ENCODE results near the gene DPY19L1.
"Not testable (repeated sequence)": the region's sequence is repeated elsewhere in the genome, so short reads cannot be mapped to it uniquely, and the experiment has no call there.

Gene DPY19L1

DNA sequence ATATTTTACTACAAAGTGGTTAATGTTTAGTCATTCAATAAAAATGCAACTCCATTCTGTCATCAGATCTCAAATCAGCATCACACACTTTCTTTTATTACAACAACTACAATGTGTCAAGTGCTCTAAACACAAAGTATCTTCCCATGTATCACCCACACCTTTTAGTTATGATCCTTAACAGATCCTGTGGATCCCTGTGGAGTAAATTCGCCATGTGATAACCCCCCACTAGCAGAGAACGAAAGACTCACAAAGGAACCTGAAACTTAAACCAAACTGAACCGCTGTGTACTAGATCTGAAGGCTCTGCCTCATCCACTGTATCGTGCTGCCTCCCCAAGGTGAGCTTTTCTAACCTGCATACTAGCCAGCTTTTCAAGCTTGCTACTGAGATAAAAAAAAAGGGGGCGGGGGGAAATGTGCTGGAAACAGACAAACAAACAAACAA lies 1.7 kb downstream of the DPY19L1 start:
- no peak for DNase-seq (ENCODE audit: low read depth, low spot score)

GRCh38 chr7:35032166-35032565 lies 5.1 kb downstream of the DPY19L1 start:
- DNase-seq (ENCODE audit: low read depth, low spot score) = no peak

DNA sequence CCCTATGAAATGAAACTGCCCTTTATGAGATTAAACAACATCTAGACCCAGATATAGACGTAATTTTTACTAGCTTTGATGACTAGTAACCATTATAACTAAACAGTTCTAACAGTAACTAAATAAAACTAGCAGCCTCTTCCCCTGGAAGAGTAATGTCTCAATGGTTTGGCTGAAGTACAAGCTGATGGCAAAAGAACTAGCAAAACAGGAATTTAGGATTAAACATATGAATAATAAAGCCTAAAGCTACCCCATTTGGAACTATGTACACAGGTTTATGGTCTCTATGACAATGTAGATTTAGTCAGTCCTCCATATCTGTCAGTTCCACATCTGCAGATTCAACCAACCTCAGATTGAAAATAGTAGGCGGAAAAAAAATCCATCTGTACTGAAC lies 6.4 kb downstream of the DPY19L1 start:
- DNase-seq (ENCODE audit: low read depth, low spot score) = no peak

DNA sequence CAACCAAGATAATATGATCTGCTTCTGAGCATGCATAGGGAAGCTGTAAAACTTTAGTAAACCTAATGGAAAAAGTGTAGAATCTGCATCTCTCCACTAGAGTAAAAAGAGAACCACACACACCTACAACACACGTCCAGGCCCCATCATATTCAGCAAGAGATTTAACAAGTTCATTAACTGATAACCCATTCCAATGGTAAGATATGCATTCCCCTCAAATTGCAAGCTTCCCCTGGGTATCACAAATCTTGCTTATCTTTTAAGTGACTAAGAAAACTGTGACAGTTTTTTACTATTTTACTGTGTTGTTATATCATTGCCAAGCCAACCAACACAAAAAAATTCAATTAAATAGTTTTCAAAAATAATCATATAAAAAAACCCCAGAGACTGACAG lies 8.0 kb downstream of the DPY19L1 start:
- no peak for DNase-seq (ENCODE audit: low read depth, low spot score)

DNA sequence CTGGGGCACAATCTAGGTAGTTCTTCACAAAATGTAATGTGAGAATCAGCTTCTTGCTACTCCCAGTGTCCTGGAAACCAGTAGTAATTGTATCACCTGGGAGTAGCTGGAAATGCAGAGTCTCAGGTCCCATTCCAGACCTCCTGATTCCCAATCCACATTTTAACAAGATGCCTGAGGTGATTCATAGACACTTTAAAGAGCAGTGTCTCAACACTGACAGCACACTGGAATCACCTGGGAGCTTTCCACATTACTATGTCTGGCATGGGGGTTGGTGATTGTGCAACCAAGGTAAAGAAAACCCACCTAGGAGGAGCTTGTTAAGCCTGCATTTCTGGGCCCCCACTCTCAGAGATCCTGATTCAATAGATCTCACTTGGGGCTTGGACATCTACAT lies 11.1 kb downstream of the DPY19L1 start:
- no peak for DNase-seq (ENCODE audit: low read depth, low spot score)

DNA sequence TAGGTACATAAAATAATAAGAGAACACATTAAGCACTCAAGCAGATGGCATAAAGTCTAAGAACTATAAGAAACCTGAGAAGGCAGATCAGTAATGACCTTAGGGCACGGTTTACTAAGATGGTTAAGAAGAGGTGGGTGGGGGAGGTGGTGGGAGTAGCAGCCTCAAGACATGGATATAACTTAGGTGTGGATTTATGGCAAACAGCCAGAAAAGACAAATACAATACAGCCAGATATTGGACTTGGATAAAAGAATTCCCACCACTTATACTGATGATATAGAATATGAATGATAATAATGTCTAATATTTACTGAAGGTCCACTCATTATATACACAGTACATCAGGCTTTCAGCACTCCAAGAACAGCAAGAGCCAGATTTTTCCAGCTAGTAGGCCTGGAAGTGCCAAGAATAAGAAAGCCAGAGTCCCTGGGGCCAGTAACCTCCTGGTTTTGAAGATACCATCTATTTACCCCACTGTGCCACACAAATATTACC lies 11.9 kb downstream of the DPY19L1 start:
- no peak for DNase-seq (ENCODE audit: low read depth, low spot score)

GRCh38 chr7:35024298-35024697 lies 13.0 kb downstream of the DPY19L1 start:
- no peak for DNase-seq (ENCODE audit: low read depth, low spot score)

- no peak for DNase-seq (ENCODE audit: low read depth, low spot score)
These were observed 14.6 kb downstream of the DPY19L1 start for GRCh38 chr7:35022725-35023124.

DNA sequence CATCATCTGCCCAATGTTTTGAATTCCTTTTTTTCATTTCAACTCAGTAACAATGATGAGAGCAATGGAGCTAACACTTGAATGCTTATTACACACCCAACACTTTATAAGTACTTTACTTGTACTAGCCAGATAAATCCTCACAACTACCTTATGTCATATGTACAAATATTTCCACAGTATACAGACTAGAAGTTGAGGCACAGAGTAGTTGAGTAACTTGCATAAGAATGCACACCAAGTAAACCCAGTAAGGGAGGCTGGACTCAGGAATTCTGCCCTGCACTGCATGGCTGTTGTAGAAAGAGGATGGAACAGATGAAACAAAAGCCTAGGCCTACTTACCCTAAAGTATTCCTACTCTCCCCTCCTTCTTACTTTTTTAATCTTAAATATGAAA lies 15.8 kb downstream of the DPY19L1 start:
- DNase-seq (ENCODE audit: low read depth, low spot score) = no peak

GRCh38 chr7:35019801-35020200 lies 17.5 kb downstream of the DPY19L1 start:
- DNase-seq (ENCODE audit: low read depth, low spot score) = no peak

DNA sequence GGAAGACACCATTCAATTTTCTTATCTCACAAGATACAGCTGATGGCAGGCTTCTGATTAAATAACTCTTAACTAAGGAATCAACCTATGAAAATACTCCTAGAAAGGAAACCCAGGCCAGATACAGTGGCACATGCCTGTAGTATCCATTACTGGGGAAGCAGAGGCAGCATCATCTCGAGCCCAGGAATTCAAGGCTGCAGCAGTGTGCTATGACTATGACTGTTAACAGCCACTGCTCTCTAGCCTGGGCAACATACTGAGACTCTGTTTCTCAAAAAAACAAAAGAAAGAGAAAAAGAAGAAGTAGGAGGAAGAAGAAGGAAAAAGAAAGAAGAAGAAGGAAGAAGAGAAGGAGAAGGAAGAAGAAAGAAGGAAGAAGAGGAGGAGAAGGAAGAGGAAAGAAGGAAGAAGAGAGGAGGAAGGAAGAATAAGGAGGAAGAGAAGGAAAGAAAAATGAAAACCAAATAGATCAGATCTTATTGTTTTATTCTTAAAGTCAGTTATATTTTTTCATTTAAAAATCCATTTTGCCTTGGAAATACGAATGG lies 18.0 kb downstream of the DPY19L1 start:
- DNase-seq (ENCODE audit: low read depth, low spot score) = no peak

DNA sequence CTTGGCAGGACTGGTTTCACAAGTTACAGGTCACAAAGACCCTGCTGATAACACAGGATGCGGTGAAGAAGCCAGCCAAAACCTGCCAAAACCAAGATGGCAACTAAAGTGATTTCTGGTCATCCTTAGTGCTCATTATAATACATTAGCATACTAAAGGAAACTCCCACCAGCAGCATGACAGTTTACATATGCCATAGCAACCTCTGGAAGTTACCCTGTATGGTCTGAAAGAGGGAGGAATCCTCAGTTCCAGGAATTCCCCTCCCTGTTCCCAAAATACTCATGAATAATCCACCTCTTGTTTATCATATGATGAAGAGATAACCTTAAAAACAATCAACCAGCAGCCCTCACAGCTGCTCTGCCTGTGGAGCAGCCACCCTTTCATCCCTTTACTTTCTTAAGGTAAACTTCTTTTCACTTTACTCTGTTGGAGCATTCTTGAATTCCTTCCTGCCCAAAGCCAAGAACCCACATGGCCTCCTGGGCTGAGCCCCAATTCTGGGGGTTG lies 21.9 kb downstream of the DPY19L1 start:
- no peak for DNase-seq (ENCODE audit: low read depth, low spot score)

- DNase-seq (ENCODE audit: low read depth, low spot score) = no peak
These were observed 25.1 kb downstream of the DPY19L1 start for GRCh38 chr7:35012160-35012559.

- no peak for DNase-seq (ENCODE audit: low read depth, low spot score)
These were observed 26.2 kb downstream of the DPY19L1 start for GRCh38 chr7:35011085-35011484.

DNA sequence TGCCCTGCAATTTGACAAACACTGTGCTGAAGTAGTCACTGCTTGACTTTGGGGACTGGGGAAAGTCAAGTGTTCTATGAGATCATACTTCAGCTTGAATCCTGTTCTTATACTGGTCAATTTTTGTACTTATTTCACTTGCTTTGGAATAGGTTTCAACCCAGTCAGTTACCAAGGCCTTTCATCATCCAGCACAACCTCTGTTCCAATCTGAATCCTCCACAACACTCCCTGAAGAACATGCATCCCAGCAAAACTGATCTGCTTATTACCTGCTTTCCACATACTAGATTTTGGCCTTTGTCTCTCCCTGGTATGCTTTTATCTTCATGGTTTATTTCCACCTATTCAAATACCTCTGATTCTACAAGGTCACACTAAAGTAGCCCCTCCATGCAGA lies 29.5 kb downstream of the DPY19L1 start:
- no peak for DNase-seq (ENCODE audit: low read depth, low spot score)

DNA sequence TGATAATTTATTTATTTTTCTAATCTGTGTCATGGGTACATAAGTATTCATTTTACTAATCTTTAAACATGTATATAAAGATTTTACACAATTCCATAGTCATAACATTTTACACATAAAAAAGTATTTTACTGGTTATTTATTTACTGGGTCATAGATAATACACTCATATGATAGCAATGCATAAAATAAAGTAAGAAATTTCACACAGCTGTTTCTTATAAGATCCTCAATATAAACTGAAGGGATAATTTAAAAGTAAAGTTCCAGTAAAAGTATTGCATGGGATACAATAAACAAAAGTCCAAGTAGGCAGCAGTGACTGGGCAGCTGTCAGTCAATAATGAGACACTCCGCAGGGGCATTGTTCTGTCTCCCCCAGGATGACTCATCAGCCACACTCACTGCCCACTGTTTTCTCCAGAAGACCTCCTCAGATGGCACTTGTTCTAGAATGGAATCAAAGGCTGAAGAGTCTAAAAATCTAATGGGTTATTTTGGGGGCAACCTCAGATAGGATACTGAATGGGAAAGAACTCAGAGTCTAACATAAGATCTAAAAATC lies 32.7 kb downstream of the DPY19L1 start:
- no peak for DNase-seq (ENCODE audit: low read depth, low spot score)

DNA sequence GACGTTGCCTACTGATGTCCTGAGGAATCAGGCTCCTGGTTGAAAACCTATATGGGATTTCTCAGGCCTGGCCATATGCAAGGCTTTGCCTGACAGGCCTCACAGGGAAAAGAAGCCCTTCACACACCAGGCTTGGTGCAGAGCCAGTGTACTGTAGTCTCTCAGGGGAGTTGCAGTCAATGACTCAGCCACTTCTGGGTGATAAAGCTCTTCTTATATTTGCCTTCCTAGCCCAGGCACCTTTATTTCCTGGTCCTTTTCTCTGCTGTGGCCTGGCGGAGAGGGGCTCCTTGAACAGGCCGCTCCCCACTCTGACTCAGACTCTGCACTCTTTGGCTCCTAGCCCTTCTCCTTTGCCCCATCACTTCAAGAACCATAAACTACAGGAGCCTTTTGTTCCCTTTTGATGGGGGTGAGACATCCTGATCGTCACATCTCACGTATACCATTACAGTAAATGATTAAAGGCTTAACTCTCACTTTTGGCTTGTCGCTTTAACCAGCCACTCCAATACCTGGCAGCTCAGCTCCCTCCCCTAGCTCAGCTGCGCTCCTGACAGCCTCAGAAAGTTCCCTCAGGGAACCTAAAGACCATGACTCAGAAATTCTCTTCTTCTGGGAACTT lies 33.5 kb downstream of the DPY19L1 start:
- no peak for DNase-seq (ENCODE audit: low read depth, low spot score)

- not testable (repeated sequence) for DNase-seq (ENCODE audit: low read depth, low spot score)
These were observed 34.1 kb downstream of the DPY19L1 start for GRCh38 chr7:35003177-35003650.

- not testable (repeated sequence) for DNase-seq (ENCODE audit: low read depth, low spot score)
These were observed 39.0 kb downstream of the DPY19L1 start for GRCh38 chr7:34998335-34998734.

DNA sequence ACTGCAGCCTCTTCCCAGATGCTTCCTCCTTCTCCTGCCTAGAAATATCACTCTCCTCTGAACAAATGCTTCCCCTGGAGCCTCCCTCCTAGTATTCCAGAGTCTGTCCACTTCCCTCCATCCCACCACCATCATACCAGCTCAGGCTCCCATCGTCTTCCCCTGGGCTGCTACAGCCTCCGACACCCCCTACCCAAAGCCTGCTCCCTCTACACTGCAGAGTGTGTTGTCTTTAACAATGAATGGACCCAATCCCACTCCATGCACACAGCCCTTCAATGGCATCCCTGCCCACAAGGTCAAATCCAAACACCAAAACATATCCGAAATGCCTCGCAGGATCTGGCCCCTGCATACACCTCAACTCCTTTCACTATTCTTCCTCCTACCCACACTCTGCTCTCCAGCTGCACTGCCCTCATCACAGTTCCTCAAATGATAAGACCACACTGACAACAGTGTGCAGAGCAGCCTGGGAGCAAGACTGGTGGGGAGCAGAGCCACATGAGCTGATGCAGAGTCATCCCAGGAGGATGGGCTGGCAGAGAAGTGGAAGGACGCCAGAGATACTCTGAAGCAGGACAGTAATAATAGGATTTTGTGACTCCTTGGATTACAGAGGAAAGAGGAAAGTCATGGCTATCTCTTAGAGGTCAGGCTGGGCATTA lies 40.7 kb downstream of the DPY19L1 start:
- DNase-seq (ENCODE audit: low read depth, low spot score) = not testable (repeated sequence)

DNA sequence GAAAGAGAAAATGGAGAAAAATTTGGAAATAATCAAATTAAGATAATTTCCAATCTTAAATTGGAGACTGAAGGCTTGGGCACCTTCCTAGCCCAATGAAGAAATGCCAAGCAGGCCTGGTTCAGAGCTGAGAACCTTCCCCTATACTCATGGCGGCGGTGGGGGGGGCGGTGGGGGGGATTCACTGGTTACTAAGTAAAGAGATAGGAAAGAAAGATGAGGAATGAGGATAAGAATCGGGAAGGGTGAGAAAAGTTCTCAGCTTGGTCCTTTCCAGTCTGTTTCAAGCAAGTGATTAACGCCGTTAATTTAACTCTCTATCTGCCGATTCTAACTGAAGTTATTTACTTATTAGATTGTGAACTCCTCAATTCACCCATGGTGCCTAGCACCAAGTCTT lies 41.5 kb downstream of the DPY19L1 start:
- DNase-seq (ENCODE audit: low read depth, low spot score) = no peak
